Endodermal cell (in vitro differentiated cells): ENCODE measurements around the gene FRY. TPM values are rescaled to one million over a fixed set of nuclear protein-coding genes. Genes with fewer than 3 reads are reported as not detected.

Source experiments
- DNase-seq: peaks from one replicate; pipeline ENCODE4 v3.0.0-alpha.2; 2017
- H3K27ac ChIP-seq: 2 replicates; pipeline ENCODE4 v1.5.1; 2013; ENCODE audit warnings: mild to moderate bottlenecking, low read depth, low read length, moderate library complexity
- H3K27me3 ChIP-seq: 2 replicates; pipeline ENCODE4 v1.6.1; 2013; ENCODE audit warnings: mild to moderate bottlenecking, low read length, moderate library complexity; ENCODE audit not compliant: insufficient read depth, control insufficient read depth, poor library complexity, severe bottlenecking
- H3K36me3 ChIP-seq: 2 replicates; pipeline ENCODE4 v1.7.0; 2013; ENCODE audit warnings: mild to moderate bottlenecking, low read length, moderate library complexity; ENCODE audit not compliant: control insufficient read depth, insufficient read depth
- H3K4me1 ChIP-seq: one replicate; pipeline ENCODE4 v1.7.0; 2013; ENCODE audit warnings: low read length; ENCODE audit not compliant: control insufficient read depth, insufficient read depth
- H3K4me3 ChIP-seq: 2 replicates; pipeline ENCODE4 v1.5.1; 2013; ENCODE audit warnings: mild to moderate bottlenecking, low read length, moderate library complexity
- H3K9ac ChIP-seq: 2 replicates; pipeline ENCODE4 v1.6.1; 2013; ENCODE audit warnings: mild to moderate bottlenecking, low read length, moderate library complexity; ENCODE audit not compliant: poor library complexity, severe bottlenecking; ENCODE audit errors: extremely low read depth
- H3K9me3 ChIP-seq: 2 replicates; pipeline ENCODE4 v1.6.1; 2013; ENCODE audit warnings: mild to moderate bottlenecking, low read length, moderate library complexity; ENCODE audit not compliant: control insufficient read depth
- H3K27ac Mint-ChIP-seq: 2 replicates; pipeline ENCODE4 v1.8.0; 2020; ENCODE audit warnings: mixed read lengths
- H3K27me3 Mint-ChIP-seq: 2 replicates; pipeline ENCODE4 v1.8.0; 2021; ENCODE audit warnings: mild to moderate bottlenecking, mixed read lengths; ENCODE audit not compliant: insufficient read depth
- H3K36me3 Mint-ChIP-seq: 2 replicates; pipeline ENCODE4 v1.8.0; 2020; ENCODE audit warnings: low read depth, mixed read lengths
- H3K4me1 Mint-ChIP-seq: 2 replicates; pipeline ENCODE4 v1.8.0; 2020; ENCODE audit warnings: mixed read lengths
- H3K4me3 Mint-ChIP-seq: 2 replicates; pipeline ENCODE4 v1.8.0; 2020; ENCODE audit warnings: mild to moderate bottlenecking, moderate library complexity, mixed read lengths
- H3K9me3 Mint-ChIP-seq: 2 replicates; pipeline ENCODE4 v1.8.0; 2020; ENCODE audit warnings: mild to moderate bottlenecking, mixed read lengths
- CTCF ChIP-seq: fragments of 200-600 bp; sonication (generic); conservative IDR thresholded peaks from 2 replicates; pipeline ENCODE4 v1.5.0; 2021; ENCODE audit warnings: antibody characterized with exemption, mild to moderate bottlenecking
- WGBS, 2 experiments: methylation state at CpG; one replicate each; pipeline versions ENCODE4 v1.1.5 to v1.1.7; 2013; ENCODE audit warnings: missing lambda C conversion rate in 2 of 2, mixed read lengths in 1 of 2; ENCODE audit not compliant: insufficient coverage in 1 of 2, insufficient read length in 1 of 2; 5-methylcytosine and 5-hydroxymethylcytosine counted together
- total RNA-seq, 2 donors: library from RNA; stranded (reverse); fragmentation: NEBNext Ultra II Directional in 1 of 2; extraction: Animal tissue kit (Norgen Biotek cat#: 25700) in 1 of 2; gene quantifications; 2 replicates in 1 of 2; 3 replicates in 1 of 2; pipeline ENCODE4 v1.2.1, GENCODE V29; 2021

The FRY gene
- total RNA-seq, 2 donors from 2014 or later: 20.1 to 30.8 TPM

DNA sequence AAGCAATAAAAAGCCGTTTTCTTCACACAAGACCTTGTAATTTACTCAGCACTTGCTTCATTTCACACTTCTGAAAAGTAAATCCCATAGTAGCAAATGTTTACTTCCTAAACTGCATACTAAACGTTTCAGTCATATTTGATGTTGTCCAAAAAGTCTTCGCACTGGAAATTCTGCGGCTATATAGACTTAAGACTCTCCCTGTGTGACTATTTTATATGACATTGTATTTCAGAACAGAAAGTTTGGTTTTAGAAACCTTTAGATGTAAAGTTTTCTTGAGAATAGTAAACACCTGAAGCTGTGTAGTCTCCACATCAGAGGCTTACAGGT is 254.0 kb downstream of the FRY start:
- no peaks in the 10 kb centered on the region for H3K4me1 ChIP-seq
- no peak overlapping the region for H3K27ac ChIP-seq
- no peak for TF ChIP-seq CTCF
- no peak for DNase-seq
- Mint-ChIP-seq H3K27ac (no peak overlapping the region), H3K36me3 (no peaks in the 10 kb centered on the region), H3K27me3 (no peaks in the 10 kb centered on the region), H3K4me3 (no peak overlapping the region), H3K4me1 (peaks cover 4% of the 10 kb centered on the region), H3K9me3 (no peaks in the 10 kb centered on the region)
- H3K36me3 ChIP-seq: no peaks in the 10 kb centered on the region
- H3K9me3 ChIP-seq: no peaks in the 10 kb centered on the region
- WGBS, 2 experiments: 91 to 100% methylated on average over 3 to 4 of the region's 4 CpGs
- H3K27me3 ChIP-seq: no peaks in the 10 kb centered on the region
- H3K4me3 ChIP-seq: no peak overlapping the region
- H3K9ac ChIP-seq: no peak overlapping the region

DNA sequence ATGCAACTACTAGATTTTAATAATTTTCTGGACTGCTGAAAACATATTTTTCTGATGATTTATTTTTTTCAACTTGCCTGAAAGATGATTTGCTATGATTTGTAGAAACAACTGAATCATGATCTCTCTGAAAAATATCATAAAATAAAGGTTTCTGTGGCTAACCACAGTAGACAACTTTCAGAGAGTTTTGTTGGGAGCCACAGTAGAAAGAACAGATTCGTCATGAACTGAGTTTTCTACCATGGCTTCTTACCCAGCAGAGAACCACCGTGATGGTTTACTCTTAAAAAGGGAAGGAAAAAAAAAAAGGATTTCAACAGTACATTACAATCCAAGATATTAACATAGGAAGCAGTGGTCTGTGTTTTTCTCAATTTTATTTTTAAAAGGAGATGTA is 265.6 kb downstream of the FRY start:
- Mint-ChIP-seq H3K27me3 (no peaks in the 10 kb centered on the region), H3K4me3 (no peak overlapping the region), H3K36me3 (no peaks in the 10 kb centered on the region), H3K27ac (no peak overlapping the region), H3K4me1 (peaks cover 1% of the 10 kb centered on the region), H3K9me3 (no peaks in the 10 kb centered on the region)
- DNase-seq: no peak
- Histone ChIP-seq H3K4me3 (no peak overlapping the region), H3K27me3 (no peaks in the 10 kb centered on the region), H3K36me3 (no peaks in the 10 kb centered on the region), H3K9me3 (no peaks in the 10 kb centered on the region), H3K27ac (no peak overlapping the region), H3K9ac (no peak overlapping the region), H3K4me1 (no peaks in the 10 kb centered on the region)
- TF ChIP-seq CTCF: no peak
- 98% methylated on average over 2 of the region's 2 CpGs; no CpG with 5 or more reads in 1 of the 2 experiments for WGBS, 2 experiments

GRCh38 chr13:32298695-32299094 is 267.1 kb downstream of the FRY start:
- 92 to 93% methylated on average over 4 to 6 of the region's 6 CpGs for WGBS, 2 experiments
- no peak overlapping the region for H3K27ac ChIP-seq
- H3K9ac ChIP-seq: no peak overlapping the region
- Mint-ChIP-seq H3K4me1 (peaks cover 1% of the 10 kb centered on the region), H3K27ac (no peak overlapping the region), H3K27me3 (no peaks in the 10 kb centered on the region), H3K9me3 (no peaks in the 10 kb centered on the region), H3K36me3 (no peaks in the 10 kb centered on the region), H3K4me3 (no peak overlapping the region)
- no peak for TF ChIP-seq CTCF
- no peak for DNase-seq
- H3K9me3 ChIP-seq: no peaks in the 10 kb centered on the region
- no peaks in the 10 kb centered on the region for H3K27me3 ChIP-seq
- no peaks in the 10 kb centered on the region for H3K4me1 ChIP-seq
- no peak overlapping the region for H3K4me3 ChIP-seq
- no peaks in the 10 kb centered on the region for H3K36me3 ChIP-seq
